Stomach smooth muscle (tissue), 2 donors: Measurements from ENCODE around the gene OR2L13.

Experiments used
- H3K27ac ChIP-seq: one replicate; pipeline ENCODE4 v1.7.0; 2013; ENCODE audit warnings: mild to moderate bottlenecking, low read length, inconsistent platforms
- H3K27me3 ChIP-seq, 2 donors: one replicate each; pipeline ENCODE4 v1.7.0; 2013; ENCODE audit warnings: low read length in 2 of 2; ENCODE audit not compliant: insufficient read depth in 2 of 2, control insufficient read depth in 1 of 2
- H3K36me3 ChIP-seq, 2 donors: one replicate each; pipeline ENCODE4 v1.7.0; 2013; ENCODE audit warnings: low read length in 2 of 2; ENCODE audit not compliant: control insufficient read depth in 2 of 2, insufficient read depth in 2 of 2
- H3K4me1 ChIP-seq: one replicate; pipeline ENCODE4 v1.7.0; 2013; ENCODE audit warnings: low read length; ENCODE audit not compliant: control insufficient read depth, insufficient read depth
- H3K4me3 ChIP-seq, 2 donors: one replicate each; pipeline ENCODE4 v1.7.0; 2013; ENCODE audit warnings: low read length in 2 of 2
- H3K9ac ChIP-seq, 2 donors: one replicate each; pipeline ENCODE4 v1.7.0; 2013; ENCODE audit warnings: low read length in 2 of 2, mild to moderate bottlenecking in 1 of 2
- H3K9me3 ChIP-seq, 2 donors: one replicate each; pipeline ENCODE4 v1.7.0; 2013; ENCODE audit warnings: low read length in 2 of 2; ENCODE audit not compliant: control insufficient read depth in 2 of 2
- donor health status: healthy.
- donor health status: Pancreatic carcinoma.

OR2L13 gene

GRCh38 chr1:248111157-248111556, 16.2 kb downstream of the OR2L13 start:
- H3K9me3 ChIP-seq = peaks cover 7 to 13% of the 10 kb centered on the region in 2 donors
- H3K27ac ChIP-seq = no peak overlapping the region
- H3K9ac ChIP-seq = no peak overlapping the region
- H3K4me1 ChIP-seq = no peaks in the 10 kb centered on the region
- no peak overlapping the region for H3K4me3 ChIP-seq
- no peaks in the 10 kb centered on the region for H3K27me3 ChIP-seq
- H3K36me3 ChIP-seq = no peaks in the 10 kb centered on the region

- peaks cover 7 to 13% of the 10 kb centered on the region in 2 donors for H3K9me3 ChIP-seq
- no peaks in the 10 kb centered on the region for H3K36me3 ChIP-seq
- no peaks in the 10 kb centered on the region for H3K27me3 ChIP-seq
- H3K4me1 ChIP-seq = no peaks in the 10 kb centered on the region
- H3K9ac ChIP-seq = no peak overlapping the region
- H3K27ac ChIP-seq = no peak overlapping the region
- H3K4me3 ChIP-seq = no peak overlapping the region
Observed at GRCh38 chr1:248114890-248115289, 19.9 kb downstream of the OR2L13 start.

- Histone ChIP-seq H3K27ac (no peak overlapping the region), H3K27me3 (no peaks in the 10 kb centered on the region), H3K9ac (no peak overlapping the region), H3K36me3 (no peaks in the 10 kb centered on the region), H3K4me3 (no peak overlapping the region), H3K9me3 (no peaks in the 10 kb centered on the region), H3K4me1 (no peaks in the 10 kb centered on the region)
Observed at GRCh38 chr1:248127653-248128052, 32.7 kb downstream of the OR2L13 start.

GRCh38 chr1:248136811-248137210, 41.8 kb downstream of the OR2L13 start:
- Histone ChIP-seq H3K9ac (no peak overlapping the region), H3K4me3 (no peak overlapping the region), H3K36me3 (no peaks in the 10 kb centered on the region), H3K9me3 (no peaks in the 10 kb centered on the region), H3K27ac (no peak overlapping the region), H3K27me3 (no peaks in the 10 kb centered on the region), H3K4me1 (no peaks in the 10 kb centered on the region)

GRCh38 chr1:248140846-248141245, 45.9 kb downstream of the OR2L13 start:
- no peaks in the 10 kb centered on the region for H3K9me3 ChIP-seq
- H3K27me3 ChIP-seq = no peaks in the 10 kb centered on the region
- H3K27ac ChIP-seq = no peak overlapping the region
- no peaks in the 10 kb centered on the region for H3K36me3 ChIP-seq
- no peak overlapping the region for H3K4me3 ChIP-seq
- no peaks in the 10 kb centered on the region for H3K4me1 ChIP-seq
- H3K9ac ChIP-seq = no peak overlapping the region

- Histone ChIP-seq H3K9ac (no peak overlapping the region), H3K27me3 (no peaks in the 10 kb centered on the region), H3K36me3 (no peaks in the 10 kb centered on the region), H3K9me3 (peaks cover 0 to 5% of the 10 kb centered on the region in 2 donors), H3K4me3 (no peak overlapping the region), H3K4me1 (no peaks in the 10 kb centered on the region), H3K27ac (no peak overlapping the region)
Observed at GRCh38 chr1:248143311-248143710, 48.3 kb downstream of the OR2L13 start.

GRCh38 chr1:248144513-248145198, 49.7 kb downstream of the OR2L13 start, which contains the start of gene OR2M5:
Gene OR2M5, plus strand, starts transcription at chr1:248145148. Its CDS starts 0 bp downstream, at chr1:248145148.
- Histone ChIP-seq H3K4me1 (no peaks in the 10 kb centered on the region), H3K4me3 (no peak within 1 kb of the TSS)

More at GRCh38 chr1:248144513-248145198, 49.7 kb downstream of the OR2L13 start, which contains the start of gene OR2M5:
- Histone ChIP-seq H3K9ac (no peak within 1 kb of the TSS), H3K36me3 (no peaks in the 10 kb centered on the region), H3K9me3 (peaks cover 0 to 5% of the 10 kb centered on the region in 2 donors), H3K27ac (no peak within 1 kb of the TSS), H3K27me3 (no peaks in the 10 kb centered on the region)
